K562 (cell line): ENCODE data around the gene SNRNP48. TPM values are rescaled to one million over a fixed set of nuclear protein-coding genes. Genes with fewer than 3 reads are reported as not detected.

ENCODE experiments used
- ATAC-seq: fragments of 200-7000 bp; cut with Tn5 transposase; 3 replicates; pipeline ENCODE4 v1.9.1; 2020; ENCODE audit warnings: moderate library complexity
- BruUV-seq: library from RNA; stranded (reverse); fragments of 400-500 nt; replicated peaks from 2 replicates; lab custom pipeline; 2021; lab: Mats Ljungman, UMichigan
- CTCF ChIA-PET: fragments of 300-600 bp; formaldehyde crosslinking; extraction: SDS; loops from one replicate; lab custom pipeline; 2021; ENCODE audit warnings: low intra/inter-chr PET ratio; lab: Yijun Ruan, JAX
- POLR2A ChIA-PET: fragments of 300-600, 350-650 bp; sonication (Branson Sonifier 250); formaldehyde crosslinking; extraction: SDS; loops from one replicate; lab custom pipeline; 2021; ENCODE audit warnings: antibody characterized with exemption, inconsistent platforms; lab: Yijun Ruan, JAX
- DNase-seq, 4 experiments: peaks; one replicate each; pipeline versions ENCODE4 v3.0.0 to v3.0.0-alpha.2; 2011 to 2018; ENCODE audit warnings: low spot score in 3 of 4, mixed read lengths in 3 of 4; ENCODE audit errors: extremely low read depth in 1 of 4
- FAIRE-seq: peaks from 2 replicates; lab custom pipeline; 2011; peaks lifted over from hg19 to GRCh38; lab: Jason Lieb, UNC
- H2AFZ ChIP-seq: 2 replicates; pipeline ENCODE4 v1.6.0; 2011; ENCODE audit warnings: low read depth, low read length, control low read depth, inconsistent platforms
- H3K27ac ChIP-seq: fragments of 200-600 bp; 3 replicates; pipeline ENCODE4 v1.8.0; 2011; ENCODE audit warnings: low read depth, mild to moderate bottlenecking, control low read depth, inconsistent platforms, low read length, moderate library complexity, mixed read lengths; ENCODE audit errors: extremely low read depth
- H3K27me3 ChIP-seq, 2 experiments: fragments of 300-600 bp in 1 of 2; 2 replicates in 1 of 2; 3 replicates in 1 of 2; pipeline versions ENCODE4 v1.6.0 to v1.8.0; 2011; ENCODE audit warnings: inconsistent platforms in 2 of 2, low read length in 2 of 2, mild to moderate bottlenecking in 1 of 2, mixed read lengths in 1 of 2, moderate library complexity in 1 of 2; ENCODE audit not compliant: control insufficient read depth in 2 of 2, insufficient read depth in 2 of 2
- H3K36me3 ChIP-seq: fragments of 300-600 bp; 3 replicates; pipeline ENCODE4 v1.8.0; 2011; ENCODE audit warnings: mild to moderate bottlenecking, low read length, inconsistent platforms; ENCODE audit not compliant: control insufficient read depth, insufficient read depth
- H3K4me1 ChIP-seq, 2 experiments: fragments of 200-600 bp in 1 of 2; replicated peaks in 1 of 2; 2 replicates in 1 of 2; 3 replicates in 1 of 2; pipeline versions ENCODE4 v1.5.1 to v1.8.0; 2011; ENCODE audit warnings: inconsistent platforms in 2 of 2, low read length in 2 of 2, mild to moderate bottlenecking in 1 of 2, mixed read lengths in 1 of 2, moderate library complexity in 1 of 2; ENCODE audit not compliant: control insufficient read depth in 2 of 2, insufficient read depth in 2 of 2
- H3K4me2 ChIP-seq: 2 replicates; pipeline ENCODE4 v1.6.1; 2011; ENCODE audit warnings: low read length, control low read depth, inconsistent platforms, mixed read lengths; ENCODE audit not compliant: insufficient read depth
- H3K4me3 ChIP-seq: fragments of 200-600 bp; sonication (generic), shearing (Covaris generic); 2 replicates; pipeline ENCODE4 v1.5.1; 2016; ENCODE audit warnings: control low read depth, inconsistent platforms
- H3K79me2 ChIP-seq: fragments of 200-600 bp; 3 replicates; pipeline ENCODE4 v1.8.0; 2011; ENCODE audit warnings: low read length, inconsistent platforms; ENCODE audit not compliant: control insufficient read depth, insufficient read depth
- H3K9ac ChIP-seq, 2 experiments: 2 replicates each; pipeline versions ENCODE4 v1.6.0 to v1.6.1; 2011; ENCODE audit warnings: low read depth in 2 of 2, low read length in 2 of 2, control low read depth in 1 of 2, inconsistent platforms in 1 of 2, mild to moderate bottlenecking in 1 of 2, mixed read lengths in 1 of 2; ENCODE audit not compliant: insufficient read depth in 1 of 2
- H3K9me1 ChIP-seq: one replicate; pipeline ENCODE4 v1.6.0; 2011; ENCODE audit warnings: inconsistent platforms, mild to moderate bottlenecking, low read length, moderate library complexity; ENCODE audit not compliant: control insufficient read depth, insufficient read depth
- H3K9me3 ChIP-seq: replicated peaks from 2 replicates; pipeline ENCODE4 v1.5.1; 2011; ENCODE audit warnings: low read depth, low read length, inconsistent platforms; ENCODE audit not compliant: control insufficient read depth, insufficient read depth
- H4K20me1 ChIP-seq: replicated peaks from 2 replicates; pipeline ENCODE4 v1.6.1; 2011; ENCODE audit warnings: low read length, inconsistent platforms, mixed read lengths; ENCODE audit not compliant: control insufficient read depth, insufficient read depth
- ATF4 ChIP-seq: fragments of 450-650 bp; formaldehyde crosslinking; IDR thresholded peaks from 2 replicates; pipeline ENCODE4 v1.4.0; 2022; ENCODE audit warnings: mild to moderate bottlenecking, moderate library complexity
- CAMTA2 ChIP-seq: fragments of 250-450 bp; sonication (Bioruptor Pico); conservative IDR thresholded peaks from 2 replicates; pipeline ENCODE4 v1.5.1; 2022
- ELF2 ChIP-seq: fragments of 250-450 bp; sonication (Bioruptor Pico); IDR thresholded peaks from 2 replicates; pipeline ENCODE4 v1.5.0; 2021; ENCODE audit warnings: mild to moderate bottlenecking
- ZBTB11 ChIP-seq, 3 experiments: fragments of 200-800 bp in 1 of 3; fragments of 250-450 bp in 1 of 3; fragments of 450-650 bp in 1 of 3; sonication (Bioruptor Pico) in 1 of 3; sonication (Bioruptor generic) in 1 of 3; formaldehyde crosslinking in 1 of 3; IDR thresholded peaks; 2 replicates each; pipeline versions ENCODE4 v1.6.1 to v1.8.0; 2016 to 2022; ENCODE audit warnings: mild to moderate bottlenecking in 2 of 3, missing genetic modification characterization in 2 of 3, missing compliant biosample characterization in 1 of 3, moderate library complexity in 1 of 3
- ZNF12 ChIP-seq: sonication (generic); formaldehyde crosslinking; IDR thresholded peaks from 2 replicates; pipeline ENCODE4 v1.4.0; 2020; ENCODE audit warnings: mild to moderate bottlenecking, missing genetic modification reagents
- ZNF655 ChIP-seq: fragments of 250-450 bp; sonication (Bioruptor Pico); IDR thresholded peaks from 2 replicates; pipeline ENCODE4 v1.5.0; 2021
- ZNF740 ChIP-seq, 3 experiments: fragments of 200-800 bp in 1 of 3; sonication (Bioruptor generic) in 1 of 3; sonication (generic) in 1 of 3; formaldehyde crosslinking in 1 of 3; IDR thresholded peaks; 2 replicates each; pipeline versions ENCODE4 v1.6.1 to v1.8.0; 2016 to 2022; ENCODE audit warnings: mild to moderate bottlenecking in 2 of 3, missing compliant biosample characterization in 2 of 3, missing genetic modification characterization in 2 of 3, missing genetic modification reagents in 1 of 3
- WGBS: fragments of 100-300 bp; shearing (Covaris generic); methylation state at CpG from one replicate; pipeline ENCODE4 v1.1.6; 2016; ENCODE audit warnings: low coverage, mixed read lengths; ENCODE audit not compliant: insufficient coverage; ENCODE audit errors: missing lambda C conversion rate; 5-methylcytosine and 5-hydroxymethylcytosine counted together
- in situ Hi-C: fragments of 300-500 bp; cut with MboI; formaldehyde crosslinking; loops from 4 replicates; pipeline ENCODE4 v1.15.0; 2018; ENCODE audit warnings: inconsistent platforms, mixed read lengths
- intact Hi-C: fragments of 100-400 bp; cut with micrococcal nuclease; formaldehyde crosslinking; loops from 2 replicates; pipeline ENCODE4 v1.14.2; 2022
- polyA plus RNA-seq, 8 experiments: library from polyadenylated mRNA; depleted of rRNA in 4 of 8; stranded (reverse) in 5 of 8; unstranded in 3 of 8; fragments of >200 nt; fragmentation: Nextera tagmentation in 2 of 8; fragmentation: Illumina TruSeq in 1 of 8; extraction: Ambion mirVana in 2 of 8; extraction: Trizol in 1 of 8; gene quantifications; 2 replicates each; pipeline versions ENCODE4 v1.2.1 to v1.2.3, GENCODE V29; 2011 to 2014; ENCODE audit warnings: inconsistent platforms in 1 of 8, missing spikeins in 1 of 8
- total RNA-seq, 7 experiments: library from RNA; depleted of rRNA in 6 of 7; stranded (reverse); fragments of >200 nt in 6 of 7; fragmentation: Illumina TruSeq in 2 of 7; extraction: Trizol in 2 of 7; gene quantifications; 2 replicates each; pipeline versions ENCODE4 v1.2.1 to v1.2.3, GENCODE V29; 2011 to 2021; ENCODE audit warnings: low replicate concordance in 1 of 7

The SNRNP48 gene
- total and polyA plus RNA-seq, 9 of the 15 experiments (the other 6 are each of a cell fraction or from before 2014, with no cell fraction given), result 6.2 to 32.9 (median 18.6) TPM

GRCh38 chr6:7639427-7639826, 49.4 kb downstream of the SNRNP48 start:
- intact Hi-C loops (no loop called here), in situ Hi-C loops (no loop called here)
- ATAC-seq, result no peak
- BruUV-seq, result no TSS peak
- DNase-seq, result no peak
- Histone ChIP-seq H3K9me1 (no peaks in the 10 kb centered on the region), H3K27me3 (peaks cover 37 to 53% of the 10 kb centered on the region in 2 experiments), H3K9ac (no peak overlapping the region), H3K9me3 (no peaks in the 10 kb centered on the region), H3K79me2 (no peaks in the 10 kb centered on the region), H2AFZ (no peak overlapping the region), H4K20me1 (no peaks in the 10 kb centered on the region)
- POLR2A ChIA-PET, result no interaction called here
- no peak for TF ChIP-seq ZNF740 (CRISPR knock-in tag; IDR thresholded peaks at IDR 0.05)
- TF ChIP-seq ZNF740 (tag; IDR thresholded peaks at IDR 0.05), result no peak
- peak; percentile 81; the same call in 1 of the 2 replicates for TF ChIP-seq ZNF12
- TF ChIP-seq CAMTA2 (CRISPR knock-in tag), result no peak
- TF ChIP-seq, all 486 proteins: peak for 1
- FAIRE-seq, result no peak
- Histone ChIP-seq H3K36me3 (no peaks in the 10 kb centered on the region), H3K27ac (no peak overlapping the region), H3K4me1 (no peaks in the 10 kb centered on the region), H3K4me3 (no peak overlapping the region), H3K4me2 (no peak overlapping the region)
- 4% methylated on average over 3 of the region's 3 CpGs for WGBS
- CTCF ChIA-PET, result no interaction called here

- no peaks in the 10 kb centered on the region for H4K20me1 ChIP-seq
- POLR2A ChIA-PET, result interaction anchor here (0.6 kb wide), 1 partner anchor 218 kb away, joined by 3 read pairs; no protein-coding TSS in a partner anchor
- no peak for TF ChIP-seq ATF4 (CRISPR knock-in tag)
- no peak for TF ChIP-seq ZBTB11 (CRISPR knock-in tag; IDR thresholded peaks at IDR 0.05)
- TF ChIP-seq ZNF655 (CRISPR knock-in tag), result no peak
- TF ChIP-seq ELF2 (CRISPR knock-in tag), result no peak
These were observed 50.0 kb downstream of the SNRNP48 start for GRCh38 chr6:7640016-7640415.

More at GRCh38 chr6:7640016-7640415, 50.0 kb downstream of the SNRNP48 start:
- Histone ChIP-seq H3K9me1 (no peaks in the 10 kb centered on the region), H3K27ac (no peak overlapping the region), H3K36me3 (no peaks in the 10 kb centered on the region), H2AFZ (no peak overlapping the region), H3K4me1 (no peaks in the 10 kb centered on the region), H3K4me2 (no peak overlapping the region), H3K9me3 (no peaks in the 10 kb centered on the region), H3K27me3 (peaks cover 37 to 58% of the 10 kb centered on the region in 2 experiments), H3K9ac (no peak overlapping the region), H3K4me3 (no peak overlapping the region), H3K79me2 (no peaks in the 10 kb centered on the region)
- ATAC-seq (no peak), DNase-seq (no peak), FAIRE-seq (no peak)
- in situ Hi-C loops, result no loop called here
- intact Hi-C loops, result no loop called here
- CTCF ChIA-PET, result no interaction called here
- no CpG with 5 or more reads among the region's 1 CpG for WGBS
- no TSS peak for BruUV-seq
